ENCODE results near the gene PRKD2.

- TF ChIP-seq HDAC2 (IDR thresholded peaks at IDR 0.05; ENCODE audit: borderline replicate concordance in 1 of 2, low read depth in 2 of 2, low read length in 2 of 2) (no peak), ATF3 (IDR thresholded peaks at IDR 0.05; ENCODE audit: insufficient read depth, low read depth, low read length) (no peak), POLR2AphosphoS5 (IDR thresholded peaks at IDR 0.05; ENCODE audit: low read depth, low read length) (no peak), CTCF (IDR thresholded peaks at IDR 0.05; ENCODE audit: control extremely low read depth in 1 of 3, insufficient read depth in 1 of 3, low read depth in 1 of 3, low read length in 3 of 3) (no peak), EZH2 (IDR thresholded peaks at IDR 0.05; ENCODE audit: low read depth, low read length, severe bottlenecking) (no peak)
These were observed 48.3 kb downstream of the PRKD2 start for GRCh38 chr19:46668662-46669061.

Measured in H1 (cell line).